AG20443 (cell line): ENCODE data around the gene CTRB1.
A peak's percentile ranks its signal among the peaks of the same experiment; 100 is the strongest.
"Not testable (repeated sequence)": the region's sequence is repeated elsewhere in the genome, so short reads cannot be mapped to it uniquely, and the experiment has no call there.

Source experiments
- DNase-seq: peaks from one replicate; pipeline ENCODE4 v3.0.0; 2012; ENCODE audit warnings: low spot score, mixed read lengths

The CTRB1 gene

DNA sequence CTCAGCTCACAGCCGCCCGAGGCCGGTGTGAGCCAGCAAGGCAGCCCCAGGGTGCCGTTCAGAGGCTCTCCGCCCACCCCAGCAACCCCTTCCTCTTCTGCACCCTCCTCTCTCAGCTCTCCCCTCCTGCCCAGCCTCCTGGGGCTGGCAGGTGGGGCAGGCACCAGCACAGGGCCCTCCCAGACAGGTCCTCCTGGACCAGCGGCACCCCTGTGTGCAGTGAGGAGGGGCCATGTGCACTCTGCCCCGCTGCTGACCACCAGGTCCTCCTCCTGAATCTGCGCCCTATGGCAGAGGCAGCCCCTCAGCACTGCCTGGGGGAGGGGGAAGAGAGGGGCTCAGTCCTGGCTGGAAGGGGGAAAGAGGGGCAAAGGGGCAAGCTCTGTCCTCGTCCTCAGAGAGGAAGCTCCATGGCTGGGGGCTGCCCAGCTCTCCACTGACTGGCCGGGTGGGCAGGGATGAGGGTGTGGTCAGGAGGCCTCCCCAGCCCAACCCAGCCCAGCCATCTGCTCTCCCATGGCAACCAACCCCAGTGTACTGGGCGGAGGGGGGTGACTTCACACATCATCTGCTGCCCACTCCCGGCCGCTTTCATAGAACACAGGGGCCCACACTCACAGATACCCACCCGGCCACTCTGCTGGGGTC is 38.0 kb downstream of the CTRB1 start:
- DNase-seq, result peak; percentile 93

DNA sequence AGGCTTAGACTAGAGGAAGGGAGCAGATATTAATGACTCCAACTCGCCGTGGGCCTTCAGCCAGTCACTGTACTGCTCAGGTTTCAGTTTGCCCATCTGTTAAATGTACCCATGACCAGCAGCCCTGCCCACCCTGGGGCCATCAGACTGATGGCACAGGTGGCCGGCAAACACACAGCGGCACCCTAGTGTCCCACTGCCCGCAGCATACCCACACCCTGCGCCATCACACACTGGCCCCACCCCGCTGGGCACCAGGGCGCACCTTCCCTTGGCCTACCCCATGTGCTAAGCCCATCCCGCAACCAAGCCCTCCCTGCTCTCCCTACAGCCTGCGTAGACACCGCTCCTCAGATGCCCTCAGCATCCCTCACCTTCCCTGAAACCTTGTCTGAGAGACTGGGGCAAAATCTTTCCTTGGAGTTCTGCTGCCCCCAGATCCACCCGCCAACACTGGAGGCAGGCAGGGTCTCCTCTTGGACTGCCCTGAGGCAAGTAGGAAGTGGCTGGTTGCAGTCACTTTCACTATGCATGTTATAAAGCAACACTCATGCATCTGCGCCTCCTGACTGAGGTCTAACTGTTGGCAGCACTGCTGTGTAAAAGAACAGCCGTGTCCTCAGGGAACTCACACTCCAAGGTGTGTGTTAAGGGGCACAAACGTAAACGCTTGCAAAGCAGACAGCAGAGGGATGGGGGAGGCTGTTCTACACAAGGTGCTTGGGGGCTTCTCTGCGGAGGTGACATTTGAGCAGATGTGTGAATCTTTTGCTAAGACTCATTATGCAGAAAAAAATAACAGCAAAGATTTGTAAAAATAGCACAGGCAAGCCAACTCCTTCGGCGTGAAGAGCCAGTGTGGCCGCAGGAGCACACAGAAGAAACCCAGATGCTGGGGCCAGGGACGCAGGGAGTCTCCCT is 39.4 kb downstream of the CTRB1 start:
- no peak for DNase-seq

DNA sequence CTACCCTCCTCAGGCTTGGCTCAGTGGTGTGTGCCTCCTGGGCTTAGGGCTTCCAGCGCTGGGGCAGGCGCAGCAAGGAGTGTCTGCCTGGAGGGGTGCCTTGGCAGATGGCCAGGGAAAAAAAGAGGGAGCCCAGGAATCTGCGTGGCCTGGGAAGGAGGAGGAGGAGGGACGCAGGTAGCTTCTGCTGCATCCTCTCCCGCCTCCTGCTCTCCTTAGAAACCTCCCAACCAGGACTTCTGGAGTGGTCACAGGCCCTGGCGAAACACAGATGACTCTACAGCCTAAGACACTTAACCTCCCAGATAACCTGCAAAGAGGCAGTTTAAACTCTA is 40.0 kb downstream of the CTRB1 start:
- no peak for DNase-seq

DNA sequence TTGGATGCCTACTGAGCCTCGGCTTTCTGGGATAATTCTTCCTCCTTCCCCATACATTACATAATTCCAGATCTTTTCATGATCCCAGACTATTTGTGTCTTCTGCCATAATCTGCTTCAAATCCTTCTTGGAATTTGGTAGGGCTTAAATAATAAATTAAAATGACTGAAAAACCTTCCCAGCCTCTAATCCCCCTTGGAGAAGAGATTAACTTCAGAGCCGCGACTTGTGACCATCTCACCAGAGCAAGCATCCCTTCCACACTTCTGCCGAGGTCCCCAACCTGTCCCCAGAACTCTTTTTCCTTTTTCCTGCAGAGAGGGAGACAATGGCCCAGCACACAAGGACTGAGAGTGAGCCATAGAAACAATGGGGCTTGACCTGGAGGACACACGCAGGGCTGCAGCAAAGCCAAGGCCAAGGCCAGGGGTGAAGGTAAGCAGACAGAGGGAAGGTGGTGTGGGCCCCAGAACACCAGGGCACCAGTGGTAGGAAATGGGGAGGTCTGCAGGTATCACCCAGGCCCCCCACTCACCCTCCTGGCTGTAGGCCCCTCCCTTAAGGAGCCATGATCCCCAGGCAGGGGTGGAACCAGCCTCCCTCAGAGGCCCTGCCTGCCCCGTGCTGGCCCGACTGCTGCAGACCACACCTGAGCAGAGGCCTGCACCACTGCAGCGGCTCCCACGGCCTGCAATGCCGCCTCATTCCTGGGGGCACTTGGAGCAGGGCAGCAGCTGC is 42.2 kb downstream of the CTRB1 start:
- DNase-seq, result no peak

DNA sequence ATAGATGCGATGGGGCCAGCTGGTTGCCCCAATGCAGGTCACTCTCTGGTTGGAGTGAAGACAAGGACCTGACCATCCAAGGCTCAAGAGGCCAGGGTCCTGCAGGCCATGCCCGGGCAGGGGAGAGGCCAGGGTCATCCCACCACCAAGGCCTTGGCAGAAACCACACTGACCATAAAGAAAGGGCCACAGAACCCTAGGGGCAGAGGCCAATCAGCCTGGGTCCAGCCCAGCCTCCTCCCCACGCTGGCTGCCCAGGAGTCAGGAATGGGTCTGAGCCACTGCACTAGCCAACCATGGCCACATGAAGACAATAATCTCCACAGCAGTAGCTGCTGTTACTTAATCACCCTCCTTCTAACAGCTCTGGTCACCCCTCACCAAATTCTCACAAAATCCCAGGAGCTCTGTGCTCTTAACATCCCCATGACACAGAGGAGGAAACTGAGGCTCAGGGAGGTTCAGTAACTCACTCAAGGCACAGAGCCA is 42.8 kb downstream of the CTRB1 start:
- no peak for DNase-seq

DNA sequence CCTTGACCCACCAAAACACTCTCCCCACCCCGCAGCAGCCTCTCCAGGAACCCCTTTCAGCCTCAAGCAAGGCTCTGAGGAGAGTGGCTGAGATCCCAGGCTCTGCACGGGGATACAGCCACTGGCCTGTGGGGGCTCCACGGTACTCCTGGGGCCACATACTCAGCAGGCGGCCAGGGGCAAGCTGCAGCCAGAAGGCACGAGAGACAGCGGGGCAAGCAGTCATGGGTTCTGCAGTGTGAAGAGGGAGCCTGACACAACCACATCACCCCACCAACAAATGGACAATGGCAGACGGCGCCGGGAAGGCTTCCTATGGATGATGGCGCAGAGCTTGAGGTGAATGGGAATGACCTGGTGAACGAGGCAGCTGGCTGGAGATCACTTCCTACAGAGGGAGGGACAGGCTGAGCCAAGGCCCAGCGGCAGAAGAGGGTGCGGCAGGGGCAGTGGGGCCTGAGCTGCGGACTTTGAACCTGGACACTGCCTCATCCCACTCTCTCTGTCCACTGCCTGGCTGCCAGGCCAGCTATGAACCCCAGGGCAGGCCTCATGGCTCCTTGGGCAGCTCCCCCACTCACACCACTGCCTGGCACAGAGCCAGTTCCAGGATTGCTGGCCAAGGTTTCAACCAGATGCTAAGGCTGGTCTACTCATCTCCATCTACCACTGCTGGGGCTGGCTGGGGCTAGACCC is 43.5 kb downstream of the CTRB1 start:
- no peak for DNase-seq

DNA sequence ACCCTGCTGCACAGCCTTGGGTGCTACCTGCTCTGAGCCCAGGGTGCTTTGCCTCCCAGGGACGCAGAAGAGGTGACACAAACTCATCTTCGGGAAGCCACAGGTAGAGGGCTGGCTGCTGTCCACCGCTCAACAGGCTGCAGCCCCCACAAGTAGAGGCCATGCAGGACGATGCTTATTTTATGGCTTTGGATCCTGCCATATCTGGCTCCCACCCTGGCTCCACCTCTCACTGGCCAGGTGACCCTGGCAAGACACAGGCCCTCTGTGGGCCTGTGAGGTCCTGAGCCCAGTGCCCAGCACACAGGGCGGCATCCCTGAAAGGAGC is 44.0 kb downstream of the CTRB1 start:
- no peak for DNase-seq

DNA sequence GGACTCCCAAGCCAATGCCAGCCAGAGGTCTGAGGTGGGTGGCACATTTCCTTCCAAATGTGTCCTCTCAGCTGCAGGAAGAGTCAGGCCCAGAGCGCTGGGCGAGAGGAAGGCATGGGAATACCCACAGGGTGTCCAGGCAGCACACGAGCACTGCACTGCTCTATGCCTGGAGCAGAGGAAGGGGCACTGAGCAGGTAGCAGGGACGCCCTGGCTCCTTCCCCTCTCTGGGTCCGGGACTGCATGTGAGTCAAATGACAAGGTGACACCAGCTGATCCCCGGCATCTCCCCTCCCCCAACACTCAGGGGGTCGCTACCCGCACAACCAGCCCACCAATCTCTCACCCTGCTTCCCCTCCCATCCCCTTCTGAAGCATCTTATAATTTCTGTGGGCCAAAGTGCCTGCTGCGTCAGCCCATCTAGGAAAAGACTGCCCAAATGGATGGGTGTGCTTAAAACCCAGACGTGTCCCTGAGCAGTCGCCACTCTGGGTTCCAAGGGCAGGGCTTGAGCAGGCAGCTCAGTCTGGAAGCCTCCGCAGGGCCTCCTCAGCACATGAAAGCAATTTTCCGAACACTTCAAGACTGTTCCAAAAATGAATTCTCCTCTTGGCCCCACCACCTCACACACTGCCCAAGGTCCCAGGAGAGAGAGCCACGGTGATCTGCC is 44.6 kb downstream of the CTRB1 start:
- no peak for DNase-seq

DNA sequence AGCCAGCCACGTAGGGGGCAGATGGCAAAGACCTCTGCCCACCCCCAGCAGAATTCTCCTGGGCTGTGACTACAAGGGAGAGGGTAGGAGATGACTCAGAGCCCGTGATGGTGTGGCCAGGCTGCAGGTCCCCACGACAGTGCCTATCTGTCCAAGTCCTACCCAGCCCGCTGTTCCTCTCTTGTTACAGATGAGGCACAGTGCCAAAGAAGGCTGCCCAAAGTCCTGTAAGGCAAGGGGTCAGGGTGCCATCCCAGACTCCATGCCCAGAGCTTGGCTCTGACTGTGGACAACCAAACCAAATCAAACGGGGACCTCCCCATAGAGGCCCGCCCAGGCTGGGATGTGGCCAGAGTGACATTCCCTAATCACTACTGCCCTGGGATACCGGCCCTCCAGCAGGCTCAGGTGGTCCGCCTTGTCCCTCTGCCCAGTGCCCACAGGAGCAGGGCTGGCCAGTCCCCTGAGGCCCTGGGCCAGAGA is 45.2 kb downstream of the CTRB1 start:
- no peak for DNase-seq

DNA sequence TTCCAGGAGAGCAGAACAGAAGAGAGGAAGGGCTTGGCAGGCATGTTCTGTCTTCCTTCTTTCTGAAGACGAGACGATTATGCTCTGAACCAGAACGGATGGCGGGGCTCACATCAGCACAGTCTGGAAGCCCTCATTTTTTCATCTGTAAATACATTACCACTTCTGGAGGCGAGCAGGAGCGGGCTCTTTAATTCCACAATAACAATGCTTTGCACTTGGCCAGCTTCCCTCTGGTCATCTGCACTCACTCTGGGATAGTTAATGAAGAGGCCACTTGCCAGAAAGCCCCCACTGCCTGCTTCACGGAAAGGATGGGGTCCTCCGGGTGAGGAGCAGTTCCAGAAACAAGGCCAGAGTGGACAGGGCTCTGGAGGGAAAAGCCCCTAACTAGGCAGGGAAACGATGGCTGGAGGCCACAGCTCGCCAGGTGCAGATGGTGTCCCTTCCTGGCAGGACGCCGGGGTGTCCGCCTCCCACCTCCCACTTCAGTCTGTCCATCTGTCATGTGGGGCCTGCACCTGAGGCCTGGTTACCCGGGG is 45.7 kb downstream of the CTRB1 start:
- no peak for DNase-seq

DNA sequence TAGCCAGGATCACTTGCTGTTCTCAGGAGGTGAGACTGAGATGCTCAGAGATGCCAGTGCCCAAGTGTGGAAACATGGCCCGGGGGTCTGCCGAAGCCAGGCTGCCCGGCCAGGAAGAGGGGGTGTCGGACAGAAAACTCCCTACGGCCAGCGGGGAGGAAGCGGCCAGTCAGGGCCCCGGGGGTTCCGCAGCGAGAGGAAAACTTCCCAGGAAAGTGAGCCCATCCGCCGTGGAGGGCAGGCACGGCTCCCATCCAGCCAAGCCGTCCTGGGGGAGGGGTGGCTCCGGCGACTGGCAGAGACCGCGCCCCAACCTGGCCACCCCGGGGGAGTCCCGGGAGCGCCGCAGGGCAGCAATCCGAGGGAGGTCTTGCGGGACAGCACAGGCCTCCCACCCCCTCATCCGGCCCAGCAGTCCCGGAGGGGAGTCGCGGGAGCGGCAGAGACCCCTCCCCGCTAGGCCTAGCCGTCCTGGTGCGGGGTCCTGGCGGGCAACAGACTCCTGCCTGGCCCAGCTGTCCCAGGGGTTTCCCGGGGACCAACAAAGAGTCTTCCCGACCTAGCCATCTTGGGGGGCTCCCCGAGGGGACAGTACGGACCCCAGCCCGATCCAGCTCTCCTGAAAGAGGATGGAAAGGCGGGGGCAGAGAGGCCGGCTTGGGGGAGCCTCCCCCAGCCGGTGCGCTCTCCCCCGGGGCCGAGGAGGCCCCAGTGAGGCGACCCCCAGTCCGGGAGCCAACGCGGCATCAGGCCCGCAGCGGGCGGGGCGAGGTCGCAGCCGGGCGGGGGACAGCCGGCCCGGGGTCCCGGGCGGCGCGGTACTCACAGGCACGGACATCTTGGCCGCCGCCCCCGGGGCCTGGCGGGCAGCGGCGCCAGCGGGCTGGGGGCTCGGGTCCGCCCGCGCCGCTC is 46.5 kb downstream of the CTRB1 start:
- peak; percentile 62 for DNase-seq

DNA sequence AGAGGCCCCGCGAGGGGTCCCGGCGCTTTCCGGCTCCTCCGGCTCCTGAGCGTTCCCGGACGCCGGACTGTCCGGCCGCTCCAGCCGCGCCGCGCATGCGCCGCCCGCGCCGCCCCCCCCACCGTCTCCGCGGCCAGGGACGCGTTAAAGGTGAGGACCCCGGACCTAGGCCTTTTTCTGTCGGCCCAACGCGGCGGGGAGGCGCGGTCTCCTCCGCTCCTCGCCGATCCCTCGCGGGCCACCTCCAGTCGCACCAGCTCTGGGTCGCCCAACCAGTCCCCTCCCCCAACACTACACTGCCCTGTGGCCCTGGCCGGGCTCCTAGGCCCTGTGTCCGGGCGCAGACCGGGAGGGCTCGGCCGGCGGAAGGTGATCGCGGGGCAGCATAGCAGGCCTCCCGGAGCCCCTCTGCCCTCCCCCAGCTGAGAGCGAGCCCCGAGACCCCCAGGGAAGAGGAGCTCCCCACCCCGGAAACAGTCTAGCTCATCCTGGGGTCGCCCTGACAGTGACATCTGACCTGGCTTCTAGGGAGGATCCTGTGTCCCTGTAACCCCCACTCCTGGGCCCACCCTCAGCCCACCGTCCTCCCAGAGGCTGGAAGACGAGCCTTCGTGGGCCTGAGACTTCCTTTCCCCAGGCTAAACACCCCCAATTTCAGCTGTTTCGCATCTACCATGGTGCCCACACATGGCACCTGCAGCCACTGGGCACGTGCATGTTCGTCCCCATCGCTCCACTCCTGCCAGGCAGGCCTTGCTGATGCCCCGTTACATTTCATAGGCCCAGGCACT is 47.3 kb downstream of the CTRB1 start:
- peak; percentile 99 for DNase-seq

DNA sequence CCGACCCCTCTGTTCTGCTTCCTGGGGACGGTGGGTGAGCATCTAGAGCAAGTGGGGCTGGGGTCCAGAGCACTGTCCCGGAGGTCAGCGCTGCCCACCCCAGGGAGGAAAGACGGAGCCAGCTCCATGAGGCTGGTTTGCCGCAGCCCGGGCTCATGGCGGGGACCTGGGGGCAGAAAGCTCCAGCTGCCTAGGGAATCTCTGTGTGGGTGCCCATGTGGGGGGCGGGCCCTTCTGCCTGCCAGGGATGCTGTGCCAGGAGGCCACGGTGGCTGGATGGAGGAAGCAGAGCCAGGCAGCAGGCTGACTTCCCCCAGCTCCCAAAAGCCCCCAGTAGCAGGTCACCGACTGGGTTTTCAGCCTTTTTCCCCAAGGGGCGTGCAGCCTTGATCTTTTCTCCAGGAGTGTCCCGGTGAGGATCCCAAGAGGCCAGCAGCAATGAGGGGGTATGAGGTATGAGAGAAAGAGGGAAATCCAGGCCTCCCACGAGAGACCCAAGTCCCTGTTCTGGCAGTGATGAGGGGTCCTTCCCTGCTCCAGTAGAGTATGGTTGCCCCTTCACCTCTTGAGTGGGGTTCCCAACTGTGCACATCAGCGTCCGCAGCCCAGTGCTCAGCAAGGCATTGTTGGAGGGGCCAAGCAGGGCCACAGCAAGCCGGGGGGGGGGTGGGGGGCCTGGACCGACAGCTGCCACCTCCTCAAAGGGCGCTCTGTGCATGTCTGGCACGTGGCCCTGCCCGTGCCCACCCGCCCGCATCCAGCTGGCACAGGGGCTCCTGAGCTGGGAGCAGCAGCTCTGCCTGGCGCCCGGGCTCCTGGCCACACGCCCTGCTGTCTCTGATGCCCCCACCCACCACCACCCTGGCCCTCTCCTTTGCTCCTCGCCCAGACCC is 48.2 kb downstream of the CTRB1 start:
- DNase-seq, result no peak

DNA sequence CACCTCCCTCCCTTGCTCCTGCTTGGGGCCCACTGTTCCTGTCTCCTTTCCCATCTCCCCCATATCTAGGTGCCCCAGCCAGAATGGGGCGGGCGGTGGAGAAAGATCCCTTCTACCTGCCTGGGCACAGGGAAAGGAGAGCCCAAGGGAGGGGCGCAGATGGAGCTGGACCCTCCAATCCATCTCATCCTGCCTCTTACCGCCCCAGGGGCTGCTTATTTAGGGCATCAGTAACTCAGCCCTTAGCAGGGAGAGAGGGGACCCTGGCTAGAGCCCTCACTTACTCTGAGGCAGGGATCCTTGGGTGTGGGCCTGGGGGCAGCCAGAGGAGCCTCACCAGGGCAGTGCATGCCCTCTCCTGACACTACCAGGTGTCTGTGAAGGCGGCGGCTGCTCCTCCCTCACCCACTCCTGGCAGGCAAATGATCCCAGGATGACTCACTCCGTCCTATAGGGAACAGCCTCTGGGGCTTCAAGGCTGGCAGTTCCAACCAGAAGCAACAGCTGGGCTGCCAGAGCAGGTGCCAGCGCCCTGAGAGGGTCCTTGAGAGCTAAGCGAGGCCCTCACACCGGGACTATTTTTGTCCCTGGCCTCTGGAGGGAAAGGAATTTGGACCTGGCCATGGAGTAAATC is 49.0 kb downstream of the CTRB1 start:
- DNase-seq, result no peak

DNA sequence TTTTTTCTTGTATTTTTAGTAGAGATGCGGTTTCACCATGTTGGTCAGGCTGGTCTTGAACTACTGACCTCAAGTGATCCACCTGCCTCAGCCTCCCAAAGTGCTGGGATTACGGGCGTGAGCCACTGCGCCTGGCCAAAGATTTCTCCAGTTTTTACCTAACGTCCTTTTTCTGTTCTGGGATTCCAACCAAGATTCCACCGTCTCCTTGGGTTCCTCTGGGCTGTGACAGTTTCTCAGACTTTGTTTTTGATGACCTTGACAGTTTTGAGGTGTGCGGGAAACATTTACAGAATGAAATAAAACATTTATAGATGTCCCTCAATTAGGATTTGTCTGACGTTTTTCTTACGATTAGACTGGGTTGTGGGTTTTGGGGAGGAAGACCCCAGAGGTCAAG is 50.6 kb downstream of the CTRB1 start:
- DNase-seq, result not testable (repeated sequence)

DNA sequence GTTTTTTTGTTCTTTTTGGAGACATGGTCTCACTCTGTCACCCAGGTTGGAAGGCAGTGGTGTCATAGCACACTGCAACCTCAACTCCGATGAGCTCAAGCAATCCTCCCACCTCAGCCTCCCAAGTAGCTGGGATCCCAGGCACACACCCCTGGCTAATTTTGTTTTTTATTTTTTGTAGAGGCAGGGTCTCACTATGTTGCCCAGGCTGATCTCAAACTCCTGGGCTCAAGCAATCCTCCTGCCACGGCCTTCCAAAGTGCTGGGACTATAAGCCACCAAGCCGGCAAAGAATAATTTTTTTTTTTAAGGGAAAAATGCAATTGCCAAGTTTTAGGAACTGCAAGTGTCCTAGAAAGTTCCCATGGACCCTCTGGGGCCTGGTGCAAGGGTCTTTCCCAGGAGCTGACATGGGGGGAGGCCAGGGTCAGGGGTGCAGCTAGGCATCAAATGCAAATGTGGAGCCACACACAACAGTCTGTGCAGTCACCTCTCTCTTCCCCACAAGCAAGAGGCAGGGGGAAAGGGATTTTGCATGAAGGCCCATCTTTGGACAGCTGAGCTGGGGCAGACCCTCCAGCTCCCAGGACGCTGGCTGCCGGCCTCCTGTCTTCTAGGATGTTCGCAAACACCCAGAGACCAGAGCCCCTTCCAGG is 52.8 kb downstream of the CTRB1 start:
- no peak for DNase-seq

DNA sequence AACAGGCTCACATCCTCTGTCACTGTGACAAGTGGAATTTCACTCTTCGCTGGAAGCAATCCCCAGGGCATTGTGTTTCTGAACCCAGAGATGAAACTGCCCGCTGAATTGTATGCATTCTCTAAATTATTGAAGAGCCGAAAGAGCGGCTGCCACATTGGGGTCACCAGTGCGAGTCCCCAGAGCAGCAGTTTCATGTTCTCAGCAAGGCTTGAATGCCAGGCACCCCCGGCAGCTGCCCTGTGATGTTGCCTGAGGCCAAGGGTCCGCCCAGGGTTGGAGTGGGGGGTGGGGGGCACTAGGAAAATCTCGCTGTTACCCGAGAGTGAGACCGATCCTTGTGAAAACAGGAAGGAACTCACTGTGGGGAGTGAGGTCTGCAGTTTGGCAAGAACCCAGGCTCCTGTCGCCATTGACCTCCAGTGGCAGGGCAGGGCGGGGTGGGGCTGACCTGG is 53.3 kb downstream of the CTRB1 start:
- DNase-seq, result no peak
